ENCODE data around the gene VWF. TPM values are rescaled to one million over a fixed set of nuclear protein-coding genes. Genes with fewer than 3 reads are reported as not detected.
A peak's percentile ranks its signal among the peaks of the same experiment; 100 is the strongest.

VWF gene
- total RNA-seq, 2 experiments from 2014 or later, result 0.24 to 0.25 TPM

DNA sequence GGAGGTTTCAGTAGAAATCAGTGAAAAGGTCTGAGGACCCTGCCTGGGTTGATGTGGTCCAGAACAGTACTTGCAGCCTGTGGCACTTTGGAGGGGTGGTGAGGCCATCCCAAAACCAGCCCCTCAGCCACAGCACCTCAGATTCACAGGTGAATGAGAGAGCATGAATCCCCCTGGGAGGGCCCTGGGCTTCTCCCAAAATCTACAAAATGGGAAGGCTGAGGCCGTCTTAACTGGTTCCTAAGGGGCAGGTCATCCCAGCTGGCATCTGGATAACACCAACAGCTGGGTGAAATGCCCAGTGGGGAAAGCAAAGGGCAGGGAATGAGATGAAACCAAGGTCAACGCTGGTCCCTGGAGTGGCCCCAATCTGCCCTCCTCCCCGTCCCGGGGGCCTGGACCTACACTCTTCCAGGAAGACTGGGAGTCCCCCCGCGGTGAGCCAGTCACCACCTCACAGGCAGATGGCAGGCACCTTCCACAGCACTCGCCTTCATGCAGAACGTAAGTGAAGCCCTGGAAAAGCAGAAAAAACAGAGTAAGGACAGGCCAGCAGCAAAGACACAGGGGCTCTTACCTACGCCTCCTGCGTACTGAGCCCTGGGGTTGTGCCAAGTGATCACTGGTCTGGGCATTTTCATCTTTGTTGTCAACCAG, 153.1 kb downstream of the VWF start:
- H3K4me1 Mint-ChIP-seq, result no peaks in the 10 kb centered on the region
- no peaks in the 10 kb centered on the region for H3K9me3 Mint-ChIP-seq
- H3K36me3 Mint-ChIP-seq, result no peaks in the 10 kb centered on the region
- H3K4me3 Mint-ChIP-seq, result no peak overlapping the region
- H3K27ac Mint-ChIP-seq, result no peak overlapping the region
- DNase-seq, result no peak
- H3K27me3 Mint-ChIP-seq, result no peaks in the 10 kb centered on the region

DNA sequence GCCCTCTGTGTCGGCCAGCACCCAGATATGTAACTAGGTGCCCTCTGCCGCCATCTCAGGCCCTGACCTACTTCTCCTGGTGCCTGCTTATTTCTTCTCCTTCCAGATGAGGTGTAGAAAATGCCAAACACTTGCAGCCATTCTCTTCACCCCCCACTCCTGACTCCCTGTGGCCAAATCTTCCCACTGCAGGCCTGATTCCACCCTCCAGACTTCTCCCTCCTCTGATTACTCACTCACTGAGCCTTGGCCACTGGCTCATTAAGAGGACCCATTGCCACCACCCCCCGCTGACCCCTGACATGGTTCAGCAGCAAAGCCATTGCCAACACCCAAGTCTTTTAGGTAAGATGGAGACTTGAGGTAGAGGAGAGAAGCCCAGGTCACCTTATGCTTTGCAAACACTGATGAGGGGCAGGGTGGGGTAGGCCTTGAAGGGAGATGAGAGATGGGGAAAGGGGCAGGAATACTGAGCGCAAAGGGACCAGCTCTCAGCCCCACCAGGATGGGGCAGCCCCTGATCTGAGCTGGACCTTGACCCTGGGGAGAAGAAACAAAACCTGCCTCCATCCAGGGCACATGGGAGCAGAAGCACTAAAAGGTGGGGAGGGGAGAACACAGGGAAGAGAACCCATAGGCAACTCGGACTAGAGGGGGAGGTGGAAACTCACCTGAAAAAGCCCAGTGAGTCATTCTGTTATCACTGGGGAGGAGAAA, 154.3 kb downstream of the VWF start:
- Mint-ChIP-seq H3K27me3 (no peaks in the 10 kb centered on the region), H3K4me3 (no peak overlapping the region), H3K27ac (no peak overlapping the region), H3K4me1 (no peaks in the 10 kb centered on the region), H3K9me3 (no peaks in the 10 kb centered on the region), H3K36me3 (no peaks in the 10 kb centered on the region)
- DNase-seq, result no peak

GRCh38 chr12:5969156-5969973, 155.1 kb downstream of the VWF start:
- Mint-ChIP-seq H3K27me3 (no peaks in the 10 kb centered on the region), H3K27ac (no peak overlapping the region)

DNA sequence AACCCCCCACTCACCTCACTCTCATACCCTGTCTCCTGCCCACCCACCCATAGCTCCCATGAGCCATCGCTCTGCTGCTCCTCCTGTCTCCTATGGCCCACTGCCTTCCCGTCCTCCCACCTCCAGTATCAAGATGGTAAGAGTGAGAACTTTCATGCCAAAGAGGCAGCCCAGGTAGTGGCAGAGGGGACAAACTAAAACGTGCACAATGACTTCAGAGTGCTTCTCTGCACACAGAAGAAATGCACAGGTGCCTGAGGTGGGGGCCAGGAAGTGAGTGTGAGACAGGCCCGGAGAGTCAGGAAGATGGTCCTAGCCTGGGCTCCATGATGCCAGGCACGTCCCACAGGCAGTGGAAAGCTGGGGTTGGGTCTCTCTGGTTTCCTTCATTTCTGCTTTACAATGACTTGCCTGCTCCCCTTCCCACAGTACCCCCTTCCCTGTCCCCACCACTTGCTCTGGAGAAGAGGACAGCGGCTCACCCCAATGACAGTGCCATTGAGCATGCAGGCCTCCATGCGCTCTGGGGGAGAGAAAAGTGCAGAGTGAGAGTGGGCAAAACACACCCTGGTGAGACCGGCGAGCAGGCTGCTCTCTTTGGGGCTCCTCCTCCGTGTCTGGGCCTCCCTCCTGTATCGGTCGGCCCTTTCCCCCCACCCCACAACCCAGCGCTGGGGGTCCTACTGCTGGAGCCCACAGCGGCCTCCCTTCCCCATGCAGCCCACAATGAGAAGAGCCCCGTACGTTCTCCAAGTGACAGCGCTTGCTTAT, 156.6 kb downstream of the VWF start:
- DNase-seq, result no peak
- Mint-ChIP-seq H3K9me3 (no peaks in the 10 kb centered on the region), H3K36me3 (no peaks in the 10 kb centered on the region), H3K27ac (no peak overlapping the region), H3K27me3 (no peaks in the 10 kb centered on the region), H3K4me1 (no peaks in the 10 kb centered on the region), H3K4me3 (no peak overlapping the region)

More at GRCh38 chr12:5969156-5969973, 155.1 kb downstream of the VWF start:
- Mint-ChIP-seq H3K4me1 (no peaks in the 10 kb centered on the region), H3K36me3 (no peaks in the 10 kb centered on the region), H3K4me3 (no peak overlapping the region), H3K9me3 (no peaks in the 10 kb centered on the region)
- no peak for DNase-seq

DNA sequence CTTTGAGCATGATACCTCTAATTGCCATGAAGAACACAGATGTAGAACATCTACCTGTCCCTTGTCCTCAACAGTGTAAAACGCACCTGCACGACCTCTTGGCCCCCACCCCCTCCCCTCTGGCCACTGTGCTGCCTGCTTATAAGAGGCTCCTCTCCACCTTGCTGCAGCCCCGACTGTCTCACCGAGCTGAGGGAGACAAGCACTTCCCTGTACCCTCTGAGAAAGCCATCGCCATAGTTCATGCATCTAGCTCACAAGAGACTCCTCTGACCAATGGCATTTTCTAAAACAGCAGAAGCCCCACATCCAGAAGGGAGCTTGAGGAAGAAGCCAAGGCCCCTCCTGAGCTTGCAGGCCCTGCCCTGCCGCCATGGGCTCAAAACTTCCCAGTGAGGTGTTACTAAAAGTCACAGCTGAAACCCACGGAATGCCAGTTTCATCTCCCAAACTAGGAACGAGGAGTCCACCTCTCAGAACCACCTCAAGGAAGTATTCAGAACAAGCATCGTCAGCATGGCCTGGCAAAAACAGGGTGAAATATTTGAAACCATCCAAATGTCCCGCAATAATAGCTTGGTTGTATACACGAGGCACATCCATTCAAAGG, 157.9 kb downstream of the VWF start:
- no peaks in the 10 kb centered on the region for H3K9me3 Mint-ChIP-seq
- H3K27me3 Mint-ChIP-seq, result no peaks in the 10 kb centered on the region
- no peak overlapping the region for H3K27ac Mint-ChIP-seq
- H3K4me3 Mint-ChIP-seq, result no peak overlapping the region
- H3K36me3 Mint-ChIP-seq, result no peaks in the 10 kb centered on the region
- no peaks in the 10 kb centered on the region for H3K4me1 Mint-ChIP-seq
- DNase-seq, result no peak

GRCh38 chr12:5965950-5966383, 158.5 kb downstream of the VWF start:
- no peaks in the 10 kb centered on the region for H3K27me3 Mint-ChIP-seq
- H3K36me3 Mint-ChIP-seq, result no peaks in the 10 kb centered on the region
- no peaks in the 10 kb centered on the region for H3K9me3 Mint-ChIP-seq
- H3K4me3 Mint-ChIP-seq, result no peak overlapping the region
- H3K27ac Mint-ChIP-seq, result no peak overlapping the region
- H3K4me1 Mint-ChIP-seq, result no peaks in the 10 kb centered on the region
- DNase-seq, result peak; percentile 46

- H3K27ac Mint-ChIP-seq, result no peak overlapping the region
- H3K9me3 Mint-ChIP-seq, result no peaks in the 10 kb centered on the region
- no peak for DNase-seq
- H3K4me3 Mint-ChIP-seq, result no peak overlapping the region
- H3K36me3 Mint-ChIP-seq, result no peaks in the 10 kb centered on the region
- H3K4me1 Mint-ChIP-seq, result no peaks in the 10 kb centered on the region
- H3K27me3 Mint-ChIP-seq, result no peaks in the 10 kb centered on the region
Observed at GRCh38 chr12:5964913-5965900, 159.3 kb downstream of the VWF start.

DNA sequence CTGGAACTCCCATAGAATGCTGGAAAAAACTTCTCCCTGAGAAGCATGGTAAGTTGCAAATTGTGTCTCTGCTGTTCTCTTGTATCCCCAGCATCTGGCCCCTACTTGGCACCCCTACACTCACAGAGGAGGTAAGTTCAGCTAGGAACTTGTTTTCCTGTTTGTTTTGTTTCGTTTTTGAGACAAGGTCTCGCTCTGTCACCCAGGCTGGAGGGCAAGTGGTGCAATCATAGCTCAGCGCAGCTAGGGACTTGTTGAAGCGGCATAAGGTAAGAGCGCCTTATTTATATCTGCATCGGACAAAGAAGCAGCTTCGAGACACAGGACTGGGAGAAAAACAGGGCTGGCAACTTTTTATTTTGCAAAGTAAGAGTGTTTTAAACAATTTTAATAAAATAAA, 161.0 kb downstream of the VWF start:
- H3K9me3 Mint-ChIP-seq, result no peaks in the 10 kb centered on the region
- no peak overlapping the region for H3K27ac Mint-ChIP-seq
- H3K36me3 Mint-ChIP-seq, result no peaks in the 10 kb centered on the region
- no peak for DNase-seq
- H3K27me3 Mint-ChIP-seq, result no peaks in the 10 kb centered on the region
- no peak overlapping the region for H3K4me3 Mint-ChIP-seq
- no peaks in the 10 kb centered on the region for H3K4me1 Mint-ChIP-seq

DNA sequence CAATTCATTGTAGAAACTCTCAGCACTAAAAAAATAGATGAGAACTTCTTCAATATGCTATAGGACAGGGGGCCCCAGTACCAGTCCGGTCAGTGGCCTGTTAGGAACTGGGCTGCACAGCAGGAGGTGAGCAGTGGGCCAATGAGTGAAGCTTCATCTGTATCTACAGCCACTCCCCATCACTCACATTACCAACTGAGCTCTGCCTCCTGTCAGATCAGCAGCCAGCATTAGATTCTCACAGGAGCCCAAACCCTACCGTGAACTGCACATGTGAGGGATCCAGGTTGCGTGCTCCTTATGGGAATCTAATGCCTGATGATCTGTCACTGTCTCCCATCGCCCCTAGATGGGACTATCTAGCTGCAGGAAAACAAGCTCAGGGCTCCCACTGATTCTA, 163.7 kb downstream of the VWF start:
- H3K27ac Mint-ChIP-seq, result no peak overlapping the region
- H3K36me3 Mint-ChIP-seq, result no peaks in the 10 kb centered on the region
- H3K4me1 Mint-ChIP-seq, result no peaks in the 10 kb centered on the region
- peaks cover 4% of the 10 kb centered on the region for H3K27me3 Mint-ChIP-seq
- no peak for DNase-seq
- peaks cover 3% of the 10 kb centered on the region for H3K9me3 Mint-ChIP-seq
- H3K4me3 Mint-ChIP-seq, result no peak overlapping the region

GRCh38 chr12:5956987-5957386, 167.5 kb downstream of the VWF start:
- Mint-ChIP-seq H3K9me3 (peaks cover 3% of the 10 kb centered on the region), H3K27me3 (peaks cover 23% of the 10 kb centered on the region)

GRCh38 chr12:5954661-5955060, 169.8 kb downstream of the VWF start:
- H3K4me3 Mint-ChIP-seq, result no peak overlapping the region
- peaks cover 30% of the 10 kb centered on the region for H3K27me3 Mint-ChIP-seq
- peaks cover 3% of the 10 kb centered on the region for H3K9me3 Mint-ChIP-seq
- H3K36me3 Mint-ChIP-seq, result no peaks in the 10 kb centered on the region
- H3K27ac Mint-ChIP-seq, result no peak overlapping the region
- H3K4me1 Mint-ChIP-seq, result no peaks in the 10 kb centered on the region
- no peak for DNase-seq

More at GRCh38 chr12:5956987-5957386, 167.5 kb downstream of the VWF start:
- no peak for DNase-seq
- no peak overlapping the region for H3K27ac Mint-ChIP-seq
- no peak overlapping the region for H3K4me3 Mint-ChIP-seq
- no peaks in the 10 kb centered on the region for H3K36me3 Mint-ChIP-seq
- no peaks in the 10 kb centered on the region for H3K4me1 Mint-ChIP-seq

GRCh38 chr12:5953835-5954586, 170.5 kb downstream of the VWF start:
- Mint-ChIP-seq H3K27me3 (peaks cover 32% of the 10 kb centered on the region), H3K4me3 (no peak overlapping the region), H3K4me1 (no peaks in the 10 kb centered on the region), H3K36me3 (no peaks in the 10 kb centered on the region), H3K27ac (no peak overlapping the region), H3K9me3 (peaks cover 3% of the 10 kb centered on the region)
- no peak for DNase-seq

GRCh38 chr12:5952031-5952430, 172.4 kb downstream of the VWF start:
- peaks cover under 1% of the 10 kb centered on the region for H3K9me3 Mint-ChIP-seq
- H3K27me3 Mint-ChIP-seq, result peaks cover 44% of the 10 kb centered on the region

More at GRCh38 chr12:5952031-5952430, 172.4 kb downstream of the VWF start:
- H3K27ac Mint-ChIP-seq, result no peak overlapping the region
- H3K4me1 Mint-ChIP-seq, result no peaks in the 10 kb centered on the region
- H3K4me3 Mint-ChIP-seq, result no peak overlapping the region
- H3K36me3 Mint-ChIP-seq, result no peaks in the 10 kb centered on the region
- DNase-seq, result no peak
